Nucleus accumbens (tissue), 56 donors: Measurements from ENCODE around the gene SF1.

Source experiments
- DNase-seq, 56 donors: peaks; one replicate each; lab custom pipeline; 2025; lab: John Stamatoyannopoulos, UW

SF1 gene

DNA sequence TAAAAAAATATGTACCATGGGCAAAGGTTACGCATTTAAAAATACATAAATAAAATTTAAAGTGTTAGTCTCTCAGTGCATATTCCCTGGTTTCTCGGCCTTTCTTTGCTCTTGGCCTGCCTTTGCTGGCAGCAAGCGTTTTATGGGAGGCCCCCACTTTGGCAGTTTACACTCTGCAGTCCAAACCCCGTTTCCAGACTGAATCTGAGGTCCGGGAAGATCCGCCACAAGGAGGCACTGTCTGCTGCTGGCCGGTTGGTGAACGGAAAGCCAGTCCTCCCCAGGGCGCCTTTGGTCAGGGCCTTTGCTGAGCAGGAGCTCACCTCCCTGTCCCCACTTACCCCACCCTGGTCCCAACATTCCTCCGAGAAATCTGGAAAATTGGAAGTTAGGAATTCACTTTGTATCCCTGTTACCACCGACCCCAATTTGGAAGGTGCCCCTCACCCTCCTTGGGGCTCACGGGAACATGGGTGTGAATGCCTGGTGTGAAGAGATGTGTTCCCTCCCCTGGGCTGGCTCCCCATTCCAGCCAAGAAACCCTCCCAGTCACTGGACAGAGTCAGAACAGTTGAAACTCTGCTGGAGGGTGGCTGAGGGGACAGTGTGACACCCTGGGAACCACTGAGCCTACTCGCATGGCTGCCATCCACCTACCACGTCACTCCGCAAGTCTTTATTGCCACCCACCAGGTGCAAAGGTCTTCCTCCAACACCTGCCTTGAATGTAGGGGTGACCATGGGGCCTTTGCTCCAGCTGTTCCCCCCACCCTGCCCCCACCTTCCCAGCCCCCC, 9.4 kb upstream of the SF1 start:
- peak in 22 of 56 donors; percentile 10 to 59 (median 28) for DNase-seq

DNA sequence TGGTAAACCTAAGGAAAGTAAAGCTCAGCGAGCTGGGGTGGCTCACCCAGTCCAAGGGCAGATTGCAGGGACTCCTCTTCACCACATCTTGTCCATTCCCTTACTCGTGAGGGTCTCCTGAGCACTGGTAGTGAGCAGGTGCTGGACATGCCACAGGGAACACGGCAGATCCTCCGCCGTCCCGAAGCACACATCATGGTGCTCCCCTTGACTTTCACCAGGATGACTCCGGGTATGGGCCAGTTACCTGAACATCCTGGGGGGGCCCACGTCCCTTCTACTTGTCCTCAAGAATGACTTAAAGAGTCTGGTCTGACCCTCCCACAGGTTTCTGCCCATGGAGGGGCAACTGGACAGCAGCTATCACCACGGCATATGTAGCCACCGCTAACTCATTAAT, 8.0 kb upstream of the SF1 start:
- DNase-seq: no peak

DNA sequence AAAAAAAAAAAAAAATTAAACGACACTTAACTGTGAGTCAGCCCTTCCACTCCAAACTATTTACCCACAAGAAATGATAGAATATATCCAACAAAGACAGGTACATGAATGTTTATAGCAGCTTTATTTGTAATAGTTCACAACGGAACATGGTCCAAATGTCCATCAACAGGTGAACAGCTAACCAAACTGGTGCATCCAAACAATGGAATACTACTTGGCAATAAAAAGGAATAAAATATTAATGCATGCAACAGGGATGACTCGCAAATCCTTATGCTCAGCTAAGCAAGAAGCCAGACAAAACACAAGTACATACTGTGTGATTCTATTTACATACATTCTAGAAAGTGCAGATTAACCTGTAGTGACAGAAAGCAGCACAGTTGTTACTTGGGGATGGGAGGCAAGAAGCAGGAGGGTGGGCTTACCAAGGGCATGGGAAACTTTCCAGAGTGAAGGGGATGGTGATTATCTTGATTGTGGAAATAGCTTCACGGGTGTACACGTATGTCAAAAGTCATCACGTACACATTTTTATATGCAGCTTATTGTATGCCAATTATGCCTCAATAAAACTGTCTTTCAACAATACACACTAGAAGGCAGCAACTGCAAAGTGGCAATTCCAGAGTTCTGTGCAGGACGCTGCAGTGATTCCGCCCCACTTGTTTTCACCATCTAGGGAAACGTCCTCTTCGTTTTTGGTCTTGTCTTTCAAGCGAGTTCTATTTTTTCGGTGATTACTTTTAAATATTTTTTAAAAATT, 6.7 kb upstream of the SF1 start:
- no peak for DNase-seq

DNA sequence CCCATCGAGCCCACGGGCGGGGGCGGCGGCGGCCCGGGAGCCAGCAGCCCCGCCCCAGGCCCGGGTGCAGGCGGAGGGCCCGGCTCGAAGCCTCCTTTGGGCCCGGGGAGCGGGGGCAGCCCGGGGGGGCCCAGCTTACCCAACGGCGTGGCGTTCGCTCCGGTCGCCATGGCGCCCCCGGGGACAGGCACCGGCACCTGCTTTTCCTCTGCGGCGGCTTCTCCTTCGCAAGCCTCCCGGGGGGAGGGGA, 194 bp downstream of the SF1 start:
- DNase-seq: no peak

DNA sequence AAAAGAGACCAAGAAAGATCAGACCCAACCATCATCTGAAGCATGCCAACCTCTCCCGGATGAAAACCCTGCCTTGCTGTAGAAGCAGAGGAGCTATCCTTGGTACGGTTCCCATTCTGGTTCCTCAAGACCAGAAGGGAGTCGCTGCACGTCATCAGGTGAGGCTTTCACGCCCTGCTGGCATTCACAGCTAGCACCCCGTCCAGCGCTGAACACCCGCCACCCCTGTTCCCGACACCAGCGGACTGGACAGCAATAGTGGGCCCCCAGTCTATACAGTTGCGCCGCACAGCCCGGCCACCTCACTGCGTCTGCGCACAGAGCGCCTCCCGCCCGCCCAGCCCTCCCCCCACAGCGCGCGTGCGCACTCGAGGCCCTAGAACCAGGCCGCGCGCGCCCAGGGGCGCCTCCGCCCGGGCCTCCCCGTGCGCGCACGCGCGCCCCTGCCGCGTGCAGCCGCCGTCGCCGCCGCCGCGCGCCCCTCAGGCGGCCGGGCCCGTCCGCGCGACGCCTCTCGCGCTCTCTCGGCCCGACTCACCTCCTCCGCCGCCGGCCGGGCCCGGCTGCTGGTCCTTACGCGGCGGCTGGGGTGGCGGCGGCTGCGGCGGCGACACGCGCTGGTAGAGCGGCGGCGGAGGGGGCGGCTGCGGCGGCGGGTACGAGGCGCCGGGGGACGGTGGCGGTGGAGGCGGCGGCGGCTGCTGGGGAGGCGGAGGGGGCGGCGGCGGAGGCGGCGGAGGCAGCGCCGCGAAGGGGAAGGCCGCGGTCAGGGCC, 706 bp downstream of the SF1 start:
- peak in 50 of 56 donors; percentile 21 to 89 (median 72) for DNase-seq

DNA sequence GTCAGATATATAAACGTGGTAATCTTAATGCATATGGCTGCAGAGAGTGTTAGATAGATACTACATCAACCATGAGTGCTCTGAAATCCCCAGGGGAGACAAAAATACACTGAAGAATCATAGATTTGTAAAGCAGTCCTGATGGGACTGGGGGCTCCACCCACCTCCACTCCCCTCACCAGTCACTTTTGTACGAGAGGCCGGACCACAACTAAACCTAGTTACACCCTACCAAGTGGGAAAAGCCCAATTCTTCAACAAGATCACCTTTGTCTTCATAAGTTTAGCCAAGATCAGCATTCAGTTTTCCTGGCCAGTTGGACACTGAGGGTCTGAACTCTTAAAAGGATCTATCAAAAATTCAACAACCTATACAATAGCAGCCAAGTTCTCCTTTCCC, 1.5 kb downstream of the SF1 start:
- DNase-seq: no peak

DNA sequence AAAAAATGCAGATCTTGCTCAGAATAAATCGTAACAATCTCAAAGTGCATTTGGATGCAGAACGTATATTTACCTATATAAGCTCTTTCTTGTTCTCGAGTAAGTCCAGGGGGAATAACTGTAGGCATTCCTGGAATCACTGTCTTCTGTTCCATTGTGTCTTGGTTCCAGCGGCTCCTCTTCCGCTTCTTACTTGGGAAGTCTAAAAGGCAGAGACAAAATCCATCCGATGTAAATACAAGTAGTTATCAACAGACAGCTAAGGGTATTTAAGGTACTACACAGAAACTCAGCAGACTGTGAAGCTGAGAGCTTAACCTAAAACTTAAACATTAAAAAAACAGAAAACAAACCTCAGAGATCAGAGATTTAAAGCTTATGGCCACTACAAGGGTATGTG, 1.9 kb downstream of the SF1 start:
- DNase-seq: no peak

DNA sequence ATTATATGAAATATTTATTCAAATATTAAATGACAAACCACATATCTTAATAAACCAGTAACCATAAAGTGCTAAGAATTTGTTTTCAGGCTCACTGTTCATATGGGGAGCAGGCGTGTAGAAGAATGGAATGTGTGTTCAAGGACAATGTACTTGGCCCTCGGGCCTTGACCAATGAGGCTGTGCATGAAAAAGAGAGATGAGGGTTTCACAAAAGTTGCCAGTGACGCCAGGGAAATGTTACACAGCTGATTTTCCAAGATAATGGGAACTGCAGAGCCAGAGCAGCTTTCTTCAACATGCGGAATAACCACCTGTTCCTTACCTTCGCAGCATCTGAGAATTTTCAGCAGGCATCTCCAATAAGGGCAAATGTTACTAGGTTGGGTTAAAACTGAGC, 4.2 kb downstream of the SF1 start:
- no peak for DNase-seq

DNA sequence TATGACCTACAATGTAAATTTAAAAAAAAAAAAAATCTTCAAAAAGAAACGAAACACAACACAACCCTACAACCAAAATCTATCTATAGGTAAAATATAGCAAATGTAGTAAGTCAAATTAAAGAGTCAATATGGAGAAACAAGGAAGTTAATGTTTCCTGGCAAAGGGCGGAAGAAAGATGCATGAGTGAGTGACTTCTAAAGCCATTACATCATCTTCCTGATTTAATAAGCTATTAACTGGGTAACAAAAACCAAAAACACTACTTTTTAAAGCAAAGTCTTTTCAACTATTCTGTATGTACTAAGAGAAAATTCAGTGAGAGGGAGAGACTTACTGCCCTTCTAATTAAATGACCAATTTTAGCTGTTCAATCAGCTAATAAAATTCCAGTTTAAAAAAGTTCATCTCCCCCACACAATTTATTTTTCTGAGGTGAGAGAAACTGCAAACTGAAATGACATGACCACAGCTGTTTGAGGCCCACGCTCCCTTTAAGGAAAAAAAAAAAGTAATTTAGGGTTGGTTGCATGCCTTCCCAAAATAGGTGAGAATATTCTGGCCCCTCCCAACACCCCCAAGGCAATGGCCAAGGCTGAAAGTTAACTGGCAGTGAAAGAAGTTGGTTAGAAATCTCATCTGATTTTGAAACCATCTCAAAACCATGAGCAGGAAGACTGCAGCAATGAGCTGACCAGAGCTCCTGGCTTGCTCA, 5.9 kb downstream of the SF1 start:
- no peak for DNase-seq

DNA sequence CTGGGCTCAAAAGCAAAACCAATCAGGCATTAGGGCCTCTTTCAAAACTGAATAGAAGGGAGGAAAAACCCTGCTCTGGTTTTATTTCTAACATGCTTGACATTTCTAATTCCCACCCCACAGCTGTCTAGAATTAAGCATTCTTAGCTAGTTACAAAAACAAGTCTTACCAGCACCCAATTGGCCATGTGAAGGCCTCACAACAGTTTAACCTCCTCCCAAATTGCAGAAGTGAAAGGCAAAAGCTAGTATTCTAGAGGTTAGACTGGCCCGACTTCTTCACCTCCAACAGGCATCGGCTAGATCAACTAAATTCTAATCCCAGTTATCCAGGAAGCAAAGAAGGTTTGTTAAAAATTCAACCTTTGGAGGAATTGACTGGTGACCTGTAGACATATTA, 6.5 kb downstream of the SF1 start:
- DNase-seq: no peak

DNA sequence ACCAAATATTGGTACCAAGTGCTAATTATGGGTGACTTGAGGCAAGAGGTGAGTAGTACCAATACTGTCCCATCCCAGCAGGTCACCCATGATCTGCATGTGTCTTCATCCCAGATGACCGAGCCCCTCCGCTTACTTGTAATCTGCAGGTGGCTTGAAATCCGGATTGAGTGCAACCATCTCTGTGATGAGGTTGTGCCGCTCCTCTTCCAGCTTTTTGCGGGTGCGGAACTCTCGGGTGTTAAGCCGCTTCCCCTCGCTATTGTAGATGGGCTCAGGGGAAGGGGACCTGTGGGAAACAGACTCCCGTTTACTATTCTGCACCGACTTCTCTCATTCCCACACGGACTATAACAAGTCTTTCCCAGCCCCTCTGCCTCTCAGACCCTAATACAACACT, 8.2 kb downstream of the SF1 start:
- no peak for DNase-seq

DNA sequence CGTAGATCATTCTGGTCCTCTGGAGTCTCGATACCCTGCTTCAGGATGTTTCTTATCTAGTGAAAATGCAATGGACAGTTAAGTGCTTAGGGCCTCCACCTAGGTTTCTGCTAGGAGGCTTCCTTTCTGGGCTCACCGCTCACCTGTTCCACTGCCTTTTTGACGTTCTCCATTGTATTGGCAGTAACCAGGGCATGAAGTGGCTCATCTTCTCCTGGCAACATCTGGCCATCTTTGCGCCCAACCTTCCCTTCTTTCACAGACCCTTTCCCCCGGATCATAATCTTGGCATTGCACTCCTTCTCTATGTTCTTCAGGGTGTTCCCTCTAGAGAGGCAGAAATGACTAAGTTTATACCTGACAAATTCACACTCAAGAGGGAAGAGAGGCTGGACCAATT, 9.1 kb downstream of the SF1 start:
- DNase-seq: no peak

DNA sequence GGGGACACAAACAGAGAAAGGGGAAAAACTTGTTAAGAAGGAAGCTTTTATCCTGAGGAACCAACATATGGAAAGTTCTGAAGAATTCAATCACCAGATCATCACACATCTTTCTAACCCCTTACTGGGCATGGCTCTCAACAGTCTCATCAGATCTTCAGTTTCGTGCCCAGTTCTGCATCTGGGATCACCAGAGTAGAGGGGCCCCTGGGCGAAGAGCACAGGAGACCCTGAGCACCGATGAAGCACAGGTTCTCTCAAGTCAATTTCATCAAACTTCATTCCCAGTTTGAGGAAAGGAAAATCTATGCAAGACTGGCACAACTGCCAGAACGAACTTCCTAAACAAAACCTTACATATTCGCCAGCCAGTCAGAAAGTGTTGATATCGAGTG, 10.0 kb downstream of the SF1 start:
- DNase-seq: no peak

DNA sequence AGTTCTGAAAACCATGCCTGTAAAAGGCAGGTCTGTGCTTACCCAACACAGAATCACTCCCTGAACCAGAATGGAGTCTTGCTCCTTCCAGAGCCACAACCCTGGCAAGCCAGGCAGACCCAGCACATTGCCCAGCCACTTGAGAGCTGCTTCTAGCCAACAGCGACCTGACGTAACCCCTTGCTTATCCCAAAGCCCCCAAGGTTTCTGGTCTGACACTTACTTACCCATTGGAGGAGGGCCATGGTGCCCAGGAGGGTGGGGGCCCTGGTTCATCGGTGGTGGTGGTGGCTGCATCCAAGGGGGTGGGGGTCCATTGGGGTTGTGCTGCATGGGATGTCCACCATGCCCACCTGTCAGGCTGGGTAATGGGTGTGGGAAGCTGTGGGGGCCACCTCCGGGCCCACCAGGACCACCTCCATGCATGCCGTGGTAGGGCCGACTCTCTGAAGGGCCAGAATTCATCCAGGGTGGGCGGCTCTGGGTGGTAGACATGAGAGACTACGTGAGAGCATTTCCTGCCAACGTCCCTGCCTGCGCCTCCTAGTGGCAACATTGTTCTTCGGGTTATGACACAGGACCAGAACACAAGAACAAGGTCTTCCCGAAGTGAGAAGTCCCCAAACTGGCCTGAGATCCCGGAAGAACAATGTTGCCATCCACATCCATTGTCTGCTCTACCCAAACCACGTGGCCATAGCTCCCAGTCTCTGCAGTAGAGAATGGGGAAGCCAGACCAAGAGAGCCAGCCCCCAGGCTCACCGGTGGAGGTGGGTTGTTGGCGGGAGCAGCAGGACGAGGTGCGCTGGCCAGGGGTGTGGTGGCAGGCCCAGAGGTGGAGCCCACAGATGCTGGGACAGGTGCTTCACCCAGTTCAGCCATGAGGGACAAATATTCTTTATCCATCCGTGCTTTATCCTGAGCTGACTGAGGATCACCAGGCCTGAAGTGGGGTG, 10.7 kb downstream of the SF1 start:
- DNase-seq: peak in 21 of 56 donors; percentile 9 to 66 (median 22)

DNA sequence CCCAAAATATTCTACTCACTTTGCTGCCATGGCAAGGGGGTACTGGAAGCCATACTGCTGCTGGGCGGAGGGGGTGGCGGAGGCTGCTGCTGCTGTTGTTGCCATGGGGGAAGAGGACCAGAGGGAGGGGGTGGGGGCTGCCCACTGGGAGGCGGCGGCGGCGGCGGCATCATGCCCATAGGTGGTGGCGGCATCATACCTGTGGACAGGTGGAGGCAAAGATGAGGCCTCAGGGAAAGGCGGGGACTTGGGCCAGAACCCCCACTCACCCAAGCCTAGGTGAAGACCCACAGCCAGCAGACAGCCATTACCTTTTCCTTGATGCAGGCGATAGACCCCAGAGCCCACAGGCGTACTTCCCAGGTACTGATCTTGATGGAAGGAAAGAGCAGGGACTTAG, 11.5 kb downstream of the SF1 start:
- no peak for DNase-seq

DNA sequence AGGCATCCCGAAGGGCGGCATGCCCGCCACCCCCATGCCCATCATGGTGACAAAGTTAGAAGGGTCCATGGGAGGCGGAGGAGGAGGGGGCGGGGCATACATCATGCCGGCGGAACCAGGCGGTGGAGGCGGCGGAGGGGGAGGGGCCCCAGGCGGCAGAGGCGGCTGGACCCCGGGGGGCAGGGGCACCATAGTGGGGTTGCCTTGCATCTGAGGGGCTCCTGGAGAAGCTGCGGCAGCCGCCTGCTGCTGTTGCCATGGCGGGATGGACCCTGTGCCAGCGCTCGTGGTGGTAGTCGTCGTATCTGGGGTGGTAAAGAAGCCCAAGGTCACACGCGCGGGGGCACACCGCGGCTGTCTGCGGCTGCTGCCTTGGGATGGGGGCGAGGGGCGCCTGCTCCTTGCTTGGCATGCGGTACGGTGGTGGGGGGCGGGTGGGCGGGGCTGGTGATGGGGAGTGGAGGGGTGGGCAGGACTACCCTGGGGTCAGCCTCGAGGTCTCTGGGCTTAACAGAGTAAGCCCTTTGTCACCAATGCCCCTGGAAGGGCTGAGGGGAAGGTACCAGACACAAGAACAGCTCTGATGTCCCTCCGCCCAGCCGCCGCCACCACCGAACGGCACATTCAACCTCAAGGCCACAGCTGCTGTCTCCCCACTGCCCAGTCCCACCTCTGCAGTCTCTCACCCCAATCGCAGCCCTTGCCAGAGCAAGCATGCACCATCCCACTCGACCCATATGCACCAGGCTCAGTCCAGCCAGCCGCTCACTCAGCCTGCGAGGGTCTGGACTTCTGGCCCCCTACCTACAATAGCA, 12.3 kb downstream of the SF1 start:
- no peak for DNase-seq

DNA sequence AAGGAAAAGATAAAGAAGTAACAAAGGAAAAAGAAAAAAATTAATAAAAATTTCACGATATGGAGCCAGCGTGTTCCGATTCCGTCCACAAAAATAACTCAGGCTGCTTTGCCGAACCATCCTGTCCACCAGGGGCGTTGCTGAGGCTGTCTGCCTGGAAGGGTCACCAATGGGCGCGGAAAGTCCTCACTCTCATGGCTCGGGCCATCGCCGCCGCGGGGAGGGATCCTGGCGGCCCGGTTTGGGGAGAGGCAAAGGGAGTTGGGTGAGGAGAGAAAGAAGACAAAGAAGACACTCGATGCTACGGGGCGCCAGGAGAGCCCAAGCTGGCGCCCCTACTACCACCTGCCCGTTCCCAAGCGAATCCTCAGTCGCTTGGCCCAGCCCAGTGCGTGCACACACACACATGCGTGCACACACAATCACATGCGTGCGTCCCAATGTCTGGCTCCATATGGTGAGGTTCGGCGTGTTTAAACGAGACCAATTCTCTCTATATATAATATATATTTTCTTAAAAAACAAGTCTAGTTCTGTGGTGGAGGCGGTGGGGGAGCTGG, 13.0 kb downstream of the SF1 start:
- DNase-seq: peak in 1 of 56 donors; percentile 23

DNA sequence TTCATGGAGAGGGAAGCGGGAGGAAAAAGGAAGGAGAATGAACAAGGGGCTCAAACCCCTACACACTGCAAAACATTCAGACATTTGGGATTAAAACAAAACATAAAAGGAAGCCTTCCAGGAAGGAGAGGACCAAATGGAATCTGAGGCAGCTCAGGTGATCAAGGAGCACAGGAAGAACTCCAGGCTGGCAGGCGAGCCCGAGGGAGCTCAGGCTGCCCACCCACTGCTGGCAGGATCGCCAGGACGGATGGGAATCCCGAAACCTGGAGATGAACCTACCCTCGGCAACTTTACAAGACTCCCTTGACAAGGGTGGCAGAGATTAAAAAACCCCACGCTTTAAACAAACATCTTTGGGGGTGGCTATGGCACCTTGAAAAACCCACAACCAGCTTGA, 13.6 kb downstream of the SF1 start:
- DNase-seq: no peak
